Measurements from ENCODE around the gene RRAS2.

DNA sequence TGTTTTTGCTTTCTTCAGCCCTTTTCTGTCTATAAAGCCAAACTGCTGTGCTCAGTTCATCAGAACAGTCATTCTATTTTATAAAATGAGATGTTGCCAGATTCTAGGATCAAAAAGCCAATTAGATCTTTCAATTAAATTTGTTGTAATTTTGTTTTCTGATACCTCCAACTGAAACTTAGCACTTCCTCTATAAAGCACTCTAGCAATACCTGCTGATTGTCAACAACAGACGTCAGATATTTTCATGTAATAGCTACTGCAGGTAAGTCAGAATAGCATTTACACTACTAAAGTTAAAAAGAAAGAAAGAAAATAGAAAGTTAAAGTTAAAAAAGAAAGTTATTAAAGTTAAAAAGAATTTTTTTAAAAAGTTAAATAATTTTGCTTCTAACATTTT lies 19.6 kb downstream of the RRAS2 start:
- TF ChIP-seq CTCF (IDR thresholded peaks at IDR 0.05): no peak
- TF ChIP-seq POLR2A (IDR thresholded peaks at IDR 0.05): no peak
